T-helper 9 cell (primary cell): ENCODE results near the gene KIF7.

Experiments
- DNase-seq: peaks from one replicate; pipeline ENCODE4 v3.0.0-alpha.2; 2020

Gene KIF7

DNA sequence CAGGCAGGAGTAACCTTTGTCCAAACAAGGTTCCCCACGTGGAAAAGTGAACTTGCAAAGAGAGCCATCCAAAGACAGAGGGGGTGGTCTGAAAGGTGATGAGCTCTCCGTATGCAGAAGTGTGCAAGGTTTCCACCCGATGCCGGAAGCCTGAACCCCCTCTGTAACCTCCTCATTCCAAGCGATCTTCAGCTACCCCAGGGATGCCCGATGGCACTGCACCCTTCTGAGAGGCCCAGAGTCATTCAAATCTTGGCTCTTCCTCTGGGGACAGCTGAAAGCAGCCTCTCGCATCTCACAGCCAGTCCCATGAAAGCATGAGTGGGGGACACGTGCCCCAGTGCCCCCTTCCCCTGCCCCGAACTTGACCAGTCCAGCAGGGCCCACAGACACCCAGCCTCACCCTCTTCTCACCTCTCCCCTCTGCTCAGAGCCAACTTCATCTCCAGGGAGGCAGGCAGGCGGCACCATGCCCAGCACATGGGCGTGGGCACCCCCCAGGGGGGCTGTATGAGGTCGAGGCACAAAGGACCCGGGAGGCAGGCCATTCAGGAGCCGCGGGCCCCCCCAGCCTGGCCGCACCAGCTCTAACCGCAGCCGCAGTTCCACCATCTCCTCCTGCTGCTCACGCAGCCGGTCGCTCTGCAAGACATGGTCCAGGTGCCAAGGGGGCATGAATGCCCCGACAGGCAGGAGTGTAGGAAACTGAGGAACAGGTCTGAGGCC, 8.7 kb downstream of the KIF7 start:
- DNase-seq, result no peak

DNA sequence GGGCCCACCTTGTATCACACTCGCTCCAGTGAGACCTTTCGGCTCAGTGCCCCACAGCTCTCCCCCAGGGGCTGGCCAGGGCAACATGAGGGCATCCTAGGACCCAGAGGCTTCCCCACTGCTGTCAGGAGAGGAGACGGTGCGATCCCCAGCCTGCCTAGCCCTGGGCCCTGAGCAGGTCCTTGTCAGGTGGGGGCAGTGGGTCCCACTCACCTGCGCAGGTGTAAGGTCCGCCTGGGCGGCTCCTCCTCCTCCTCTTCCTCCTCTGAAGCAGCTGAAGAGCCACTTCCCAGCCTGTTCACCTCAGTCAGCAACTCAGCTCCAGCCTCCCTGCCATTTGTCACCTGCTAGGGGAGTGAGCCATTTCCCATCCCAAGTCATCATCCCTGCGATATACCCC, 9.6 kb downstream of the KIF7 start:
- no peak for DNase-seq

DNA sequence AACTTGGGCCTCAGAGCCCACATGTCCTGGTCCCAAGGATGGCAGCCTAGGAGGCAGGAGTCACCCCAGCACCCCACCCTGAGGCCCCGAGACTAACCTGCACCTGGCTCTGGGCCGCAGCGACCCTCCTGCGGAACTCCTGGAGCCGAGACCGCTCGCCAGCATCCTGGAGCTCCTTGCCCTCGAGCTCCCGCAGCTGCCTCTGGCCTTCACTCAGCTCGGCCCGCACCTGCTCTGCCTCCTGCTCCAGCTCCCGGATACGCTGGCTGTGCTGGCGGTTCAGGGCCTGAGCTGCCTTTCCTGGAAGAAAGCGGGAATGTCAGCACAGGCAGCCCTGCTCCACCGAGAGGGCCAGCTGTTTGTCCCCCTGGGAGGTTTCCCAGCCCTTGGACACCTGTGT, 13.2 kb downstream of the KIF7 start:
- no peak for DNase-seq

DNA sequence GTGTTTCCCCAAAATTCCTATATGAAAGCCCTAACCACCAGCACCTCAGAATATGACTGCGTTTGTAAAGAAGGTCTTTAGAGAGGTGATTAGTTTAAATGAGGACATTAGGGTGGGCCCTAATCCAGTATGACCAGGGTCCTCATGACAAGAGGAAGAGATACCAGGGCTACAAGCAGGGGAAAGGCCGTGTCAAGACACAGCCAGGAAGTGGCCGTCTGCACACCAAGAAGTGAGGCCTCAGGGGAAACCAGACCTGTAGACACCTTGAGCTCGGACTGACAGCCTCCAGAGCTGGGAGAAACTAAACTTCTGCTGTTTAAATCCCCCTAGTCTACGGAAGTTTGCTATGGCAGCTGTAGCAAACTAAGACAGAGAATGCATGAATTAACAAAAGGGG, 14.2 kb downstream of the KIF7 start:
- DNase-seq, result no peak

DNA sequence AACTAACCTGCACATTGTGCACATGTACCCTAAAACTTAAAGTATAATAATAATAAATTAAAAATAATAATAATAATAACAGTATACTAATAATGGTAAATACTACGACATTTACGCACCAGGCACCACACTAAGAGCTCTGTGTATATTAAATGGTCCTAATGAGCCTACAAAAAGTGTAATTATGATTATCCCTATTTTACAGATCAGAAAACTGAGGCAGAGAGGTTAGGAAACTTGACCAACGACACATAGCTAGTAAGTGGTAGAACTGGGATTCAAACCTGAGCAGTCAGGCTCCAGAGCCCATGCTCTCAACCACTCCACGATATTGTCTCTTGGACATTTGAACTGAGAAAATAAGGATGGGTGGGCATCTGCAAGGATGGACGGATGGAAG, 15.0 kb downstream of the KIF7 start:
- DNase-seq, result no peak

DNA sequence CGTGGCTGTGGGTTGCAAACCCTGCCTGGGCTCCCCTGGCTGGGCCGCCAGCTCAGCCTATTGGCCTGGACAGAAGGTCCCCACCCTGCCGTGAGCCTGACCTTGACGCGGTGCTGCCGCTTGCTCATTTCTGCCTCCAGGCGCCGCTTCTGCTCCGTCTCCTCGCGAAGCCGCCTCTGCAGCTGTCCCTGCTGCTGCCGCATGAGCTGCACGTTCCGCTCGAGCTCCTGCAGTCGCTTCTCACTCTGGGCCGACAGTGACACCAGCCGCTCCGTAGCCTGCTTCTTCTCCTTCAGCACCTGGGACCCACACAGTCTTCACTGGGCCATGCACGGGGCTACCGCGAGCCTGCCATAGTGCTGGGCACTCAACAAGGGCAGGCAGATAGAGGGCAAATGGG, 21.7 kb downstream of the KIF7 start:
- DNase-seq, result no peak

DNA sequence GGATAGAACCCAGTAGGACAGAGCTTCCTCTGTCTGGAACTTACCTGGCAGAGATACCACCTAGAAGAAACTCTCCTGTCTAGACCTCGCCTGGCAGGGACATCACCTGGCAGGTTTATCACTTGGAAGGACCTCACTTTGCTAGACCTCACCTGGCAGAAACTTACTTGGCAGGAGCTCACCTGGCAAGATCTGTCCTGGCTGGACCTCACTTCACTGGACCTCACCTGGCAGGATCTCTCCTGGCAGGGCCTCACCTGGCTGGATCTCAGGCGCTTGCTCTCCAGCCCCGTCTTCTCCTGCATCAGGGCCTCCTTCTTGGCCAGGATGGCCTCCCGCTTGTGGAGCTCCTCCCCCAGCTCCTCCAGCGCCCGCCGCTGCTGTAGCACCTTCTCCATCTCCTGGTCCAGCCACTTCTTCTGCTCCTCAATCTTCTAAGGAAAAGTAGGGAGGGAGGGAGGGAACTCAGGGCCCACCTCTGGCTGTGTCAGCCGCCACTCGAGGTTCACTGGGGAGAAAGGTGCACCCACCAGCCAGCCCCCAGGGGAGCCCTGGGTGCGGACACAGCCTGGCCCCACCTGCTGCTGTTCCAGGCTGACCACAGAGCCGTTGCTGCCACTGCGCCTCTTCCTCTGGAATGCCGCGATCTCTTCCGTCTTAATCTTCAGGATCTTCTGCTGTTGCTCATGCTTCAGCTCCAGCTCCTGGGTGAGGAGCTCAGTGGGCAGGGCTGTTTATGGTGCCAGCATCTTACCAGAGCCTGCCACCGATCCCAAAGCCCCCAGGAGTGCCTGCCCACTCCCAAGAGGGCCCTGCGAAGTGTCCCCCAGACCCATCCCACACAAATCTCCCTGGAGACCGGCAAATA, 22.5 kb downstream of the KIF7 start:
- DNase-seq, result no peak

DNA sequence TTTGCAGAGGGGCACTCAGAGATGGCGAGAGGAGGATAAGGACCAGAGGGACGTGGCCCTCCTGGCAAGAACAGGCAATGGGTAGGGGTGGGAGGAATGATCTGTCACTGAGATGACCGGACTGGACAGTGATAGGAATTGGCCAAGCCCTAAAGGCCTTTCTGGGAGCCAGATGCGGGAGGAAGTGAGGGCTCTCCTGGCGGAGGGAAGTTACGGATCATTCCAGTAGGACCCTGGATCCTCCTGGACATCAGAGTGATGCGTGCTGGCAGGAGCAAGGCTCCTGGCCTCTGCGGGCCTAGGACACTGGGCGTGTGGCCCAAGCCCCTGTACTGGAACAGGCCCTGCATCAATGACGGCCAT, 23.4 kb downstream of the KIF7 start:
- no peak for DNase-seq

DNA sequence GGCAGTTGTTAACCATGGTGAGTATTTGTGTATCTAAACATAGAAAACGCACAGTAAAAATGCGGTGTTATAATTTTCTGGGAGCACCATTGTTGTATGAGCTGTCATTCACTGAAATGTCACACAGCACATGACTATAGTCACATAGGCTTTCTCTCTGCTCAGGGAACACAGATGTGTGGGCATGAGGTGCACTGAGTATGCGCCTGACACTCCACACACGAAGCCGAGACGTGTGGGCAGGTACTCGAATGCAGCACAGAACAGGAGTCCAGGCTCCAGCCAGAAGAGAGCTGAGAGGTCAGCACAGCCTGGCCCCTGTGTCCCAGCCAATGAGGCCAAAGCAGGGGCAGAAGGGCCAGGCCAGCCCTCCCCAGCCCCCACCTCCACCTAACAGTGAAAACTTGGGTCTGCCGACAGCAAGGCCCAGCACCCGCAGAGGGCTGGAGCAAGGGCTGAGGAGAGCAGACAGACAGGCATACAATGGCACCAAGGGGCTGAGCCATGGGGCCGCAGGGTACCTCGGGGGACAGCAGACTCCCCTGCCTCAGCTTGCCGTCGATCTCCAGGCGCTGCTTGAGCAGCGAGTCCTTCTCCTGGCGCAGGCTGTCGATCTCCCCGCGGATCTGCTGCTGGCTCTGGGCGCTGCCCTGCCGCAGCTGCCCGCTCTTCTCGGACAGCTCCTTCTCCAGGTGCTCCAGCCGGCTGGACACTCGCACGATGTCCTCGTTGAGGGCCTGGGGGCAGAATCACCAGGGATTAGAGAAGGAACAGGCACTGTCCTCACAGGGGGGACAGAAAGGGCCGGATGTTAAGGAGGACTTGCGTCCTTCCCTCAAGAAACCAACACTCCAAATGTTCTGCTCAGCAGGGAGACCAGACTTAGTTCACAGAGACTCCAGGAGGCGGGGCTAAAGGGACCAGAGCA, 24.0 kb downstream of the KIF7 start:
- no peak for DNase-seq

DNA sequence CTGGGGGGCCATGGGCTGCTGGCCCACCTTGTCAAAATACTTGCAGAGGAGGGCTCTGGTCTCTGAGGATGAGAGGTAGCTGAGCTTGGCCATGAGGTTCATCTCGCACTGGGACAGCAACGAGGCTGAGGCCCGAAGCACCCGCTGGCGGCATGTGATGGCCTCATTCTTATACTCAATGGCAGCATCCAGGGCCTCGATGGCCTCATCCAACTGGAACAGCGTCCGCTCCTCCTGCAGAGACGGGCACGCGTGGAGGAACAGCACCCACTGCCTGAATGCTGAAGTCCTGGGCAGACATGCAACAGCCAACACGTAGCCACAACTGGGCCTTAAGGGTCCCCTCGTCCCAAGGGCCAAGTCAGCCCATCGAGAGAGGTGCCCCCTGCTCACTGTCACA, 25.0 kb downstream of the KIF7 start:
- no peak for DNase-seq

DNA sequence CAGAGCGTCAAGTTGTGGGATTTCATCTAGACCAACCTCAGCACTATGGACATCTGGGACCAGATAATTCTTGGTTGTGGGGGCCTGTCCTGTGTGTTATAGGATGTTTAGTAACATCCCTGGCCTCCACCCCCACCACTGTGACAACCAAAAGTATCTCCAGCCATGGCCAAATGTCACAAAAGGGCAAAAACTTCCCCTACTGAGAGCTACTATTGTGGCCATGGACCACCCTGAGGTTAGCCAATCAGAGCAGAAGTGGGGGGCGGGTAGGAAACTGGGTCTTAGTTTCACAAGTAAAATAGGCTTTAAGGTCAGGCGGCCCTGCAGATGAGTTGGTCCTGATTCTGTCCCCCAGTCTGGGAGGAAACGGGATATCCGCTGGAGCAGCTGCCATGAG, 25.4 kb downstream of the KIF7 start:
- DNase-seq, result no peak

DNA sequence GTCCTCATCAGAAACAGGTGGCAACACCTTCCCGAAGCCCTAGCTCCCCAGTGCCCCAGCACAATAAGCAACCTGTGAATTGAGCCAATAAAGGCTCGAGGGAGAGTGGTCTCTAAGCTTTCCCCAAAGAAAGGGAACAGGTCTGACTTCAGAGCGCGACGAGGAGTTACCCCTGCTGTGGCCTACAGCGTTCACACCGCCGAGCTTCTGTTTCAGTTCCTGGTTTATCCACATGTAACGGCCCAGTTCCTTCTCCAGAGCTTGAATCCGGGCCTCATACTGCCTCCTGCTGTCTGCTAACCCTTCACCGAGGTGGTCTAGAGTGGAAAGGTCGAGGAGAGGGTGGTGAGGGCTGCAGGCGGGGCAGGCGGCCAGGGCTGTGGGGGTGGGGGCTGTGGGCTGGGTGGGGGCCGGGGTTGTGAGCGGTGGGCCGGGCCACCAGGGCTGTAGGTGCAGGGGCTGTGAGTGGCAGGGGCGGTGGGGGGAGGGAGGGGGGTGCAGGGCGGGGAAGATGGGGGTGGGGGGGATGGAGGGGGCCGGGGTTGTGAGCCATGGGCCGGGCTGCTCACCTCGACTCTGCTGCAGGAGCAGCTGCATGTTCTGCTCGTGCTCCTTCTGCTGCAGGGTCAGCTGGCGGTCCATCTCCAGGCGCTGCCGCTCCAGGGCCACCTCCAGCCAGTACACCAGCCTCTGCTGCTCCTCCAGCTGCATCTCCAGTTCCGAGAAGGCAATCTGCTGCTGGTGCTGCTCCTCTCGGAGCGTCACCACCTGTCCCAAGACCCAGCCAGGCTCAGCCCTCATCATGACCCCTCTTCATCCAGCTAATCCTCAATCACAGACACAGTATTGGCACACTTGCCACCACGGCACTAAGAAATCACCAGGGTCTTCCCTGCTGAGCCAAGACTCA, 26.2 kb downstream of the KIF7 start:
- no peak for DNase-seq

DNA sequence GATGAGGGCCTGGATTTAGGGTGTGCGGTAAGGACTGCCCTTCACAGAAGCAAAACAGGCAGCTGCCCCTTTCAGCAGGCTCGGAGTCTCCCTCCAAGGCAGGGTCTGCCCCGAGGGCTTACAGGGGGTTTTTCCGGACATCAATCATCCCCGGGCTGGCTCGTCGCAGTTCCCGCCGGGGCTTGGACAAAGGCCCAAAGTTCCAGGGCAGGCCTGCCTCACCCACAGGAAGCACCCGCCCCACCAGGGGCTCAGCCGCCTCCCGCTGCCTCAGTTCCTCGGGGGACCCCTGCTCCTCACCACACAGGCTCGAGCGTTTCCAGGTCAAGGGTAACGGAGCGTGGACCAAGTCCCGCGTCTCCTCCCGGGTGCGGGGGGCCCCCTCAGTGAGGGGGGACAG, 27.0 kb downstream of the KIF7 start:
- no peak for DNase-seq

DNA sequence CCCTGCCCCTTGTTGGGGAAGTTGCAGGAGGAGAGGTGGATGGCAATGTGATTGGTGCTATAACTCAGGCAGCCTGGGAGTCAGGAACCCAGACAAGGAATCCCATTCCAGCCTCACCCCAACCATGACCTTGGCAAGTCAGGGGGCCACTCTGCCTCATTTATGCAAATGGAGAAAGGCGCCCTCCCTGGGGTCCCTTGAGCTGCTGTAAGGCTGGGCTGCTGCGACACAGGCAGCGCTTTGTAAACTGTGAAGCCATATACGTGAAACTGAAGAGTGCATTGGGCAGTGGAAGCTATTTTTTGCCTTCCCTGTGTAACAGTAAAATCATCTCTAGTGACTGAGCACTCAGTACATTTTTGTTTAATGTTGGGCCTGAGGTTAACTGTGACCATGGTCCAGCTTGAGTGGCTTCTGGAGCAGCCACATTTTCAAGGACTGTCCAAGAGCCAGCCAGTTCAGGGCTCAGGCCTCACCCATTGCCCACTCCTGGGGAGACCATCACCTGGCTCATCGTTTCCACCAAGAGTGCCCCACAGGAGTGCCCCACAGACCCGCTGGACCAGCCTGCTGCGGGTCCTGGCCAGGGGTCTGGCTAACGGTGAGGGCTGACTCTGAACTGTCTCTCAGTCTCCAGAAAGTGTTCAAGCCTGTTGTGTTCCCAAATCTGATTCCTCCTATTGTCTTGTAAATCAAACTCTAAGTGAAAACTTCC, 27.9 kb downstream of the KIF7 start:
- no peak for DNase-seq

DNA sequence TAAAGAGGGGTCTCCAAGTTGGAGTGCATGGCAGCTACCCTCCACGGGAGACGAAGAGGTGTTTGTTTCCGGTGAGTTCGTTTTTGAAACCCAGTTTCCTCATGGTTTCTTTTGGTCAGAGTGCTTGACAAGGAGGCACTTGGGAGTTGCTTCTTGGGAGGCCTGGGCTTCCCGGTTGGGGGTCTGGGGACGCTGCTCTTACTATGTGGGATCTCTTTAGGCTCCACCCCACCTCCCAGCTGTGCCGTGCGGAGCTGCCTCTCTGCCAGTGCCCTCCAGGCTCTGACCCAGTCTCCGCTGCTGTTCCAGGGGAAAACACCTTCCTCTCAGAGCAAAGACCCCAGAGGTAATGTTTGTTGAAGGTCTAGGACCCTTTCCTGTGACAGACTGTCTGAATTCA, 29.6 kb downstream of the KIF7 start:
- DNase-seq, result no peak

DNA sequence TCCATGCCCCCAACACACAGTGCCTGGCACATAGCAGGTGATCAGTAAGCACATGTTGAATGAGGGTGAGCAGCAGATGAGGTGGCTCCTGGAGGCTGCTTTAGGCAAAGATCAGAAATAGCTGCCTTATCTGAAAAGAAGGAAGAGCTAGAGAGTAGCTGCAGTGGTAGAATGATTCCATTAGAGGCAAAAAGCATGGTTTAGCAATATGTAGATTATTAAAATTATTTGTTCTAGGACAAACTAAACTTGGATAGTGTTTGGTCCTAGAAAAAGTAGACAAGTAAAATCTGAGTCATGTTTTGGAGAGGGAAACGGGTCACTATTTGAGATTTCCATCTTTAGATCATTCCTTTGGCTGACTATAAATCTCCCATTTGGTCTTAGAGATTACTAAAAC, 32.1 kb downstream of the KIF7 start:
- no peak for DNase-seq

DNA sequence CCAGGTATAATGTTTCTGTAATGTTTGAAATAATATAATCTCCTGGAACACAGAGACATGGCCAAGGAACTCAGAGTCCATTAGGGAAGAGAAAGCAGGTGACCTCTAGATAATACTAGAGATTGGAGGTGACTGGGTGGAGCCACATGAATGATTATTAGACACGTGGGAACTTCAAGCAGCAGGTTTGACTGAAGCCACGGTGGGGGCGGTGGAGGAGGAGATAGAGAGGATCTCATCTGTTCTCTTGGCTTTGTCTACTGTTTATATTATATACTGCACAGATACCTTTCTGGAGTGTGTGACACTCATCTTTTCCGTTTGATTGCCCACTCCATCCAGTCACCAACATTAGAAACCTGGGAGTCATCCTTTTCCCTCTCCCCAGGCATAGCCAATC, 33.7 kb downstream of the KIF7 start:
- DNase-seq, result no peak

DNA sequence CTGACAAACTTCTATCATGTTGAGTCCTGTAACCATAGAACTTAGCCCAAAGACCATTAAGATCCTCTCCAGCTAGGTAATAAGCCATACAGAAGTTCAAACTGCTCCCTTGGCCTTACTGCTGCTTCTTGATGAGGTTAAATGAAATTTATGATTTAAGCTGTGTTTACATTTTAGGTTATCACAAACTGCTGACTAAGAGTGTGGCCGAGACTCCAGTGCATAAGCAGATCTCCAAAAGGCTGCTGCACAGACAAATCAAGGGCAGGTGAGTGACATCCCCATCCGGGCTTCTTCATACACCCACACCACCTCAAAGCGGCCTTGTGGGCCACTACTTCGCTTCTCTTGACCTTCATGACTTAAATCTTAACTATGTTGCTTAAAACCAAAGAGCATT, 39.0 kb downstream of the KIF7 start:
- no peak for DNase-seq

DNA sequence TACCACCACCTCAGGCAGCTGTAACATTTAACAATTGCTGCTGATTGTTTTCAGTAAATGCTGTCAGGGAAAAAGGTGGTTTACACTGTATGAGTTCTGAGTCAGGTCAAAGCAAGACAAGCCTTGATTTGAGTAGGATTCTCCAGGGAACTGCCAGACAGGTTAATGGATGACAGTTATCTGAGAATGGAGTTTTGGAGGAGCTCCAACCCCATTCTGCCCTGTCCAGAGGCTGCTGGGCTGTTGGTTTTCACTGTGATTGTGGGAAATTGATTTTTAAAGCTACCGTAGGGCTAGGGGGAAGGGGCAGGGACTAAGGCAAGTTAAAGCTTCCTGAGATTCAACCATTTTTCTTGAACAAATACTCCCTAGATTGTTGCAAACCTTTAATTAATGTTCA, 40.1 kb downstream of the KIF7 start:
- no peak for DNase-seq

DNA sequence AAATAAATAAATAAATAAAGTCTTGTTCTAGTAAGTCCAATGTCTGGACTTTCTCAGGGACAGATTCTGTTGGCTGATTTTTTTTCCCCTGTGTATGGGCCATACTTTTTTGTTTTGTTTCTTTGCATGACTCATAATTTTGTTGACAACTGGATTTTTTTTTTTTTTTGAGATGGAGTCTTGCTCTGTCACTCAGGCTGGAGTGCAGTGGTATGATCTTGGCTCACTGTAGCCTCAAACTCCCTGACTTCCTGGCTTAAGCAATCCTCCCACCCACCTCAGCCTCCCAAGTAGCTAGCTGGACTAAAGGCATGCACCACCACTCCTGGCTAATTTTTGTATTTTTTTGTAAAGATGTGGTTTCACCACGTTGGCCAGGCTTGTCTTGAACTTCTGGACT, 41.1 kb downstream of the KIF7 start:
- no peak for DNase-seq

DNA sequence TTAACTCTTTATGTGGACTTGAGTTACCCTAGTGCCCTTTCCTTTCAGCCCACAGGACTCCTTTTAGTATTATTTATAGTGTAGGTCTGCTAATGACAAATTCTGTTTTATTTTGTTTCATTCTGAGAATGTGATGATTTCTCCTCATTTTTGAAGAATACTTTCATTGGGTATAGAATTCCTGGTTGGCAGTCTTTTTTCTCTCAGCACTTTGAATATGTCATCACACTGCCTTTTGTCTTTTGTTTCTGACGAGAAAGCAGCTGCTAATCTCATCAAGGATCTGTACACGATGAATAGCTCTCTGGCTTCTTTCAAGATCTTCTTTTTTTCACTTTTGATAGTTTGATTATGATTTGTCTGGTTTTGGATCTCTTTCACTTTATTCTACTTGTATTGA, 42.2 kb downstream of the KIF7 start:
- DNase-seq, result no peak

DNA sequence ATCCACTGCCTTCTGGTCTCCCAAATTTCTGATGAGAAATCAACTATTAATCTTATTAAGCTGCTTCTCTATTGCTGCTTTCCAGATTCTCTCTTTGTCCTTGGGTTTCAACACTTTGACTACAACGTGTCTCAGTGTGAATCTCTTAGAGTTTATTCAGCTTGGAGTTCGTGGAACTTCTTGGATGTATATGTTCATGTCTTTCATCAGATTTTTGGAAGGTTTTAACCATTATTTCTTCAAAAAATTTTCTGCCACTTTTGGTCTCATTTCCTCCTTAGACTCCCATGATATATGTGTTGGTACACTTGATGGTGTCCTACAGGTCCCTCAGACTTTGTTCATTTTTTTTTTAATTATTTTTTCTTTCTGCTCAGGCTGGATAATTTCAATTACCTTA, 44.0 kb downstream of the KIF7 start:
- no peak for DNase-seq
